BLaER1 (cell line): ENCODE measurements around the gene RSRP1.
"Not testable (repeated sequence)": the region's sequence is repeated elsewhere in the genome, so short reads cannot be mapped to it uniquely, and the experiment has no call there.

Experiments used
- H3K27ac ChIP-seq: shearing (Covaris generic); formaldehyde crosslinking; 2 replicates; pipeline ENCODE4 v1.8.1; 2022
- H3K27me3 ChIP-seq: shearing (Covaris generic); formaldehyde crosslinking; 2 replicates; pipeline ENCODE4 v1.8.1; 2022
- H3K36me3 ChIP-seq: shearing (Covaris generic); formaldehyde crosslinking; 2 replicates; pipeline ENCODE4 v1.8.1; 2022
- H3K4me1 ChIP-seq: shearing (Covaris generic); formaldehyde crosslinking; 2 replicates; pipeline ENCODE4 v1.8.1; 2022
- H3K4me2 ChIP-seq: shearing (Covaris generic); formaldehyde crosslinking; 2 replicates; pipeline ENCODE4 v1.8.1; 2022
- H3K4me3 ChIP-seq: shearing (Covaris generic); formaldehyde crosslinking; 2 replicates; pipeline ENCODE4 v1.8.1; 2022
- H3K9ac ChIP-seq: shearing (Covaris generic); formaldehyde crosslinking; 2 replicates; pipeline ENCODE4 v1.8.1; 2022
- H3K9me3 ChIP-seq: shearing (Covaris generic); formaldehyde crosslinking; 2 replicates; pipeline ENCODE4 v1.8.1; 2022
- H4K20me1 ChIP-seq: shearing (Covaris generic); formaldehyde crosslinking; 2 replicates; pipeline ENCODE4 v1.8.1; 2022
- Cebpa-rat ChIP-seq: shearing (Covaris generic); IDR thresholded peaks from 2 replicates; pipeline ENCODE4 v1.8.1; 2022

RSRP1 gene

GRCh38 chr1:25268143-25268760 lies 21.0 kb upstream of the RSRP1 start:
- not testable (repeated sequence) for H3K9me3 ChIP-seq, H3K27me3 ChIP-seq, H3K9ac ChIP-seq, H3K4me1 ChIP-seq, H4K20me1 ChIP-seq, H3K36me3 ChIP-seq, H3K27ac ChIP-seq
- peak overlapping the region; percentile 67; the same call in 1 of the 2 replicates for H3K4me3 ChIP-seq
- H3K4me2 ChIP-seq, result peak overlapping the region; percentile 51

GRCh38 chr1:25267288-25268142 lies 20.3 kb upstream of the RSRP1 start:
- not testable (repeated sequence) for H4K20me1 ChIP-seq, H3K4me1 ChIP-seq, H3K27me3 ChIP-seq, H3K36me3 ChIP-seq, H3K27ac ChIP-seq, H3K9ac ChIP-seq, H3K9me3 ChIP-seq
- peak overlapping the region; percentile 67 for H3K4me3 ChIP-seq
- peak overlapping the region; percentile 51 for H3K4me2 ChIP-seq

- peaks cover 10% of the 10 kb centered on the region for H3K36me3 ChIP-seq
- H3K4me2 ChIP-seq, result peak overlapping the region; percentile 62
- H3K9ac ChIP-seq, H3K9me3 ChIP-seq, H4K20me1 ChIP-seq, H3K27me3 ChIP-seq, H3K27ac ChIP-seq, H3K4me1 ChIP-seq: not testable (repeated sequence)
- H3K4me3 ChIP-seq, result peak overlapping the region; percentile 67
Observed at GRCh38 chr1:25266554-25267287, 19.5 kb upstream of the RSRP1 start.

GRCh38 chr1:25260336-25260735 lies 13.1 kb upstream of the RSRP1 start:
- H3K9me3 ChIP-seq, H3K4me3 ChIP-seq, H3K27me3 ChIP-seq, H3K27ac ChIP-seq, H3K9ac ChIP-seq: not testable (repeated sequence)
- Histone ChIP-seq H3K4me1 (peaks cover 16% of the 10 kb centered on the region), H4K20me1 (peaks cover 15% of the 10 kb centered on the region), H3K4me2 (peak overlapping the region; percentile 40; the same call in 1 of the 2 replicates), H3K36me3 (peaks cover 10% of the 10 kb centered on the region)

- H3K9ac ChIP-seq, H3K27ac ChIP-seq, H3K4me3 ChIP-seq, H3K9me3 ChIP-seq, H3K27me3 ChIP-seq, H3K4me2 ChIP-seq: not testable (repeated sequence)
- peaks cover 16% of the 10 kb centered on the region for H3K4me1 ChIP-seq
- H4K20me1 ChIP-seq, result peaks cover 15% of the 10 kb centered on the region
- peaks cover 10% of the 10 kb centered on the region for H3K36me3 ChIP-seq
Observed at GRCh38 chr1:25259813-25260212, 12.6 kb upstream of the RSRP1 start.

GRCh38 chr1:25257196-25257595 lies 9.9 kb upstream of the RSRP1 start:
- no peaks in the 10 kb centered on the region for H3K27me3 ChIP-seq
- H3K27ac ChIP-seq, result no peak overlapping the region
- peaks cover 16% of the 10 kb centered on the region for H3K4me1 ChIP-seq
- no peak for TF ChIP-seq Cebpa-rat
- H3K4me3 ChIP-seq, result no peak overlapping the region
- H3K36me3 ChIP-seq, result 0 out of 2 replicates have a peak, but pooled peaks cover under 1% of the 10 kb centered on the region
- no peak overlapping the region for H3K4me2 ChIP-seq
- no peak overlapping the region for H3K9ac ChIP-seq
- peaks cover 15% of the 10 kb centered on the region for H4K20me1 ChIP-seq
- no peaks in the 10 kb centered on the region for H3K9me3 ChIP-seq

- TF ChIP-seq Cebpa-rat, result no peak
- Histone ChIP-seq H3K9ac (no peak overlapping the region), H3K27me3 (no peaks in the 10 kb centered on the region), H3K4me2 (no peak overlapping the region), H3K4me3 (no peak overlapping the region), H4K20me1 (peaks cover 15% of the 10 kb centered on the region), H3K27ac (no peak overlapping the region), H3K9me3 (no peaks in the 10 kb centered on the region), H3K4me1 (peaks cover 16% of the 10 kb centered on the region), H3K36me3 (no peaks in the 10 kb centered on the region)
Observed at GRCh38 chr1:25256578-25256965, 9.3 kb upstream of the RSRP1 start.

GRCh38 chr1:25255706-25256577 lies 8.7 kb upstream of the RSRP1 start:
- Histone ChIP-seq H3K9ac (no peak overlapping the region), H3K9me3 (no peaks in the 10 kb centered on the region), H3K36me3 (no peaks in the 10 kb centered on the region), H3K27ac (no peak overlapping the region), H3K4me1 (peaks cover 11% of the 10 kb centered on the region), H3K4me2 (no peak overlapping the region), H3K27me3 (no peaks in the 10 kb centered on the region), H4K20me1 (peaks cover 15% of the 10 kb centered on the region), H3K4me3 (no peak overlapping the region)
- TF ChIP-seq Cebpa-rat, result no peak

GRCh38 chr1:25253911-25254310 lies 6.7 kb upstream of the RSRP1 start:
- Histone ChIP-seq H3K36me3 (no peaks in the 10 kb centered on the region), H3K4me3 (no peak overlapping the region), H3K4me2 (no peak overlapping the region), H3K27me3 (no peaks in the 10 kb centered on the region), H3K9ac (no peak overlapping the region), H3K27ac (no peak overlapping the region), H3K4me1 (no peaks in the 10 kb centered on the region), H4K20me1 (peaks cover 15% of the 10 kb centered on the region), H3K9me3 (no peaks in the 10 kb centered on the region)
- no peak for TF ChIP-seq Cebpa-rat
